Erythroblast (primary cell): ENCODE results near the gene GTF3C1.

Source experiments
- GATA1 ChIP-seq: IDR thresholded peaks from 2 replicates; pipeline ENCODE4 v1.6.1; 2011; ENCODE audit warnings: low read depth, mild to moderate bottlenecking, control low read depth, low read length, moderate library complexity
- POLR2A ChIP-seq: IDR thresholded peaks from 2 replicates; pipeline ENCODE4 v1.6.1; 2011; ENCODE audit warnings: mild to moderate bottlenecking, low read length

DNA sequence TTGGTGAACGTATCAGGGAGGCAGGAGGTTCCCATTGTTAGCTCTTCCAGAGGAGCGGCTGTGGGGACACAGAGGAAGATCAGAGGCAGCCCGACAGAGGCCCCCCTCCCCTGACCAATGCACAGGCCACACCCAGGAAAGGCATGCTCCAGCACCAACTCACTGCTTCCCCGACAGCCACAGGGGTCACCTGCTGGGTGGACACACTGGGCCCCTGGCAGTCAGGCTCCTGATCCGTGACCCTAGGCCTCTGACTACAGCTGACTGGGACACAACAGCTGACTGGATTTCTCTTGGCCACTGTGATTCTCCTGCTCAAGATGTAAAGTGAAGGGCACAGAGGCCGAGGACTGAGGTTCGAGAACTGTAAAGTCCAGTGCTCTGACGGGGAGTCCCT lies 84.2 kb downstream of the GTF3C1 start:
- TF ChIP-seq POLR2A (no peak), GATA1 (no peak)
